SW480 (cell line): ENCODE results near the gene NTF3.
"Not testable (repeated sequence)": the region's sequence is repeated elsewhere in the genome, so short reads cannot be mapped to it uniquely, and the experiment has no call there.

Experiments used
- DNase-seq: peaks from one replicate; pipeline ENCODE4 v3.0.0-alpha.2; 2016; ENCODE audit warnings: low spot score

The NTF3 gene

GRCh38 chr12:5534426-5535199 lies 102.7 kb downstream of the NTF3 start:
- DNase-seq = no peak

- no peak for DNase-seq
Observed at GRCh38 chr12:5535541-5535940, 103.6 kb downstream of the NTF3 start.

GRCh38 chr12:5537026-5537615 lies 105.2 kb downstream of the NTF3 start:
- not testable (repeated sequence) for DNase-seq

- DNase-seq = no peak
Observed at GRCh38 chr12:5537771-5538170, 105.9 kb downstream of the NTF3 start.
